Panc1 (cell line): Measurements from ENCODE around the gene RNF115. TPM values are rescaled to one million over a fixed set of nuclear protein-coding genes. Genes with fewer than 3 reads are reported as not detected.
"Not testable (repeated sequence)": the region's sequence is repeated elsewhere in the genome, so short reads cannot be mapped to it uniquely, and the experiment has no call there.

Experiments used
- ATAC-seq: fragments of 200-7000 bp; cut with Tn5 transposase; 2 replicates; pipeline ENCODE4 v1.9.1; 2020; ENCODE audit warnings: mild to moderate bottlenecking, moderate library complexity
- BruUV-seq: library from RNA; stranded (reverse); fragments of 400-500 nt; replicated peaks from 2 replicates; lab custom pipeline; 2021; lab: Mats Ljungman, UMichigan
- CTCF ChIA-PET: fragments of 300-600 bp; sonication (Branson Sonifier 250); formaldehyde crosslinking; loops from one replicate; lab custom pipeline; 2022; ENCODE audit warnings: antibody characterized with exemption; lab: Charles Lee
- POLR2A ChIA-PET: fragments of 300-600 bp; sonication (Branson Sonifier 250); formaldehyde crosslinking; loops from one replicate; lab custom pipeline; 2022; ENCODE audit warnings: antibody characterized with exemption; lab: Charles Lee
- DNase-seq: peaks from one replicate; pipeline ENCODE4 v3.0.0-alpha.2; 2010; ENCODE audit warnings: low read depth, low spot score
- H3K27ac ChIP-seq: 2 replicates; pipeline ENCODE4 v1.5.1; 2011; ENCODE audit warnings: mild to moderate bottlenecking, low read length, inconsistent platforms
- H3K27me3 ChIP-seq: fragments of 200-500 bp; sonication (Bioruptor generic); 2 replicates; pipeline ENCODE4 v1.6.0; 2014; ENCODE audit warnings: low read length, inconsistent platforms; ENCODE audit not compliant: control insufficient read depth, insufficient read depth
- H3K36me3 ChIP-seq: fragments of 200-500 bp; sonication (Bioruptor generic); 2 replicates; pipeline ENCODE4 v1.5.1; 2014; ENCODE audit warnings: inconsistent platforms, mild to moderate bottlenecking, low read length, moderate library complexity; ENCODE audit not compliant: control insufficient read depth, insufficient read depth
- H3K4me1 ChIP-seq: 2 replicates; pipeline ENCODE4 v1.5.1; 2011; ENCODE audit warnings: inconsistent platforms, mild to moderate bottlenecking, low read length, moderate library complexity; ENCODE audit not compliant: control insufficient read depth, insufficient read depth
- H3K4me3 ChIP-seq, 2 experiments: 2 replicates each; pipeline ENCODE4 v1.5.1; 2011 to 2012; ENCODE audit warnings: low read depth in 2 of 2, low read length in 2 of 2, mild to moderate bottlenecking in 2 of 2, inconsistent platforms in 1 of 2, moderate library complexity in 1 of 2
- H3K9me3 ChIP-seq: fragments of 200-500 bp; sonication (Bioruptor generic); 2 replicates; pipeline ENCODE4 v1.5.1; 2014; ENCODE audit warnings: low read depth, mild to moderate bottlenecking, inconsistent platforms, low read length, moderate library complexity; ENCODE audit not compliant: control insufficient read depth, insufficient read depth
- POLR2AphosphoS5 ChIP-seq: IDR thresholded peaks from 2 replicates; pipeline ENCODE4 v1.6.1; 2012; ENCODE audit warnings: mild to moderate bottlenecking, low read depth, low read length, moderate library complexity
- SIN3A ChIP-seq: IDR thresholded peaks from 2 replicates; pipeline ENCODE4 v1.6.1; 2012; ENCODE audit warnings: low read depth, mild to moderate bottlenecking, low read length, moderate library complexity, borderline replicate concordance; ENCODE audit not compliant: insufficient read depth
- TCF7L2 ChIP-seq: IDR thresholded peaks from 2 replicates; pipeline ENCODE4 v1.6.1; 2011; ENCODE audit warnings: mild to moderate bottlenecking, low read depth, low read length, inconsistent platforms
- in situ Hi-C: cut with HindIII; loops from 2 replicates; pipeline ENCODE4 v1.10.0; 2016; ENCODE audit warnings: low sequenced_read_pairs, low pct_unique_long_range_greater_than_20kb
- intact Hi-C: fragments of 100-400 bp; cut with micrococcal nuclease; formaldehyde crosslinking; loops from one replicate; pipeline ENCODE4 v1.10.0; 2022; ENCODE audit not compliant: unreplicated experiment
- total RNA-seq: library from RNA; stranded (reverse); gene quantifications from one replicate; pipeline ENCODE4 v1.2.1, GENCODE V29; 2021; ENCODE audit not compliant: unreplicated experiment
- TF ChIP-seq, protein P1 (sequence below), 2 experiments: IDR thresholded peaks; 2 replicates each; pipeline ENCODE4 v1.6.1; 2011 to 2012; ENCODE audit warnings: low read depth in 2 of 2, control low read depth in 1 of 2, low read length in 1 of 2, mild to moderate bottlenecking in 1 of 2, moderate library complexity in 1 of 2; ENCODE audit not compliant: insufficient read depth in 1 of 2
- TF ChIP-seq, protein P2 (sequence below): fragments of 450-650 bp; IDR thresholded peaks from 2 replicates; pipeline ENCODE4 v1.5.1; 2017; ENCODE audit warnings: mild to moderate bottlenecking

Gene RNF115
- total RNA-seq, 1 experiment from 2014 or later, result 14.5 TPM

DNA sequence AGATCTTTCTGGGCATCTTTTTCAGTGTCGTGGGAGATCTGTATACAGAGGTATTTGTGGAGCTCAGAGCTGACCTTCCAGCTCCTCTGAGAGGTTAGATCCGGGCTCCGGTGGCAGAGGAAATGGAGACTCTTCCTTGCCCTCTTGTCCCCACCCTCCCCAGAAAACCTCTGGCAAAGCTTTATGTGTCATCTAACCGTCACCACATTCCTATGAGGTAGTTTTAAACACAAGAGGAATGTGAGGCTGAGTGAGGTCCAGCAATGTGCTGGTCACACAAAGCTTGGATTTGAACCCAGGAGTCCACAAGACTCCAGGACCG is 103.4 kb downstream of the RNF115 start:
- H3K4me3 ChIP-seq, result peak overlapping the region in 1 of 2 experiments; percentile 53; a peak in 3 of 4 replicates
- H3K27me3 ChIP-seq, result no peaks in the 10 kb centered on the region
- CTCF ChIA-PET, result interaction anchor here (0.5 kb wide), 1 partner anchor 9 kb away, joined by 3 read pairs; no protein-coding TSS in a partner anchor
- intact Hi-C loops (no loop called here), in situ Hi-C loops (no loop called here)
- TF ChIP-seq, protein P1, sequence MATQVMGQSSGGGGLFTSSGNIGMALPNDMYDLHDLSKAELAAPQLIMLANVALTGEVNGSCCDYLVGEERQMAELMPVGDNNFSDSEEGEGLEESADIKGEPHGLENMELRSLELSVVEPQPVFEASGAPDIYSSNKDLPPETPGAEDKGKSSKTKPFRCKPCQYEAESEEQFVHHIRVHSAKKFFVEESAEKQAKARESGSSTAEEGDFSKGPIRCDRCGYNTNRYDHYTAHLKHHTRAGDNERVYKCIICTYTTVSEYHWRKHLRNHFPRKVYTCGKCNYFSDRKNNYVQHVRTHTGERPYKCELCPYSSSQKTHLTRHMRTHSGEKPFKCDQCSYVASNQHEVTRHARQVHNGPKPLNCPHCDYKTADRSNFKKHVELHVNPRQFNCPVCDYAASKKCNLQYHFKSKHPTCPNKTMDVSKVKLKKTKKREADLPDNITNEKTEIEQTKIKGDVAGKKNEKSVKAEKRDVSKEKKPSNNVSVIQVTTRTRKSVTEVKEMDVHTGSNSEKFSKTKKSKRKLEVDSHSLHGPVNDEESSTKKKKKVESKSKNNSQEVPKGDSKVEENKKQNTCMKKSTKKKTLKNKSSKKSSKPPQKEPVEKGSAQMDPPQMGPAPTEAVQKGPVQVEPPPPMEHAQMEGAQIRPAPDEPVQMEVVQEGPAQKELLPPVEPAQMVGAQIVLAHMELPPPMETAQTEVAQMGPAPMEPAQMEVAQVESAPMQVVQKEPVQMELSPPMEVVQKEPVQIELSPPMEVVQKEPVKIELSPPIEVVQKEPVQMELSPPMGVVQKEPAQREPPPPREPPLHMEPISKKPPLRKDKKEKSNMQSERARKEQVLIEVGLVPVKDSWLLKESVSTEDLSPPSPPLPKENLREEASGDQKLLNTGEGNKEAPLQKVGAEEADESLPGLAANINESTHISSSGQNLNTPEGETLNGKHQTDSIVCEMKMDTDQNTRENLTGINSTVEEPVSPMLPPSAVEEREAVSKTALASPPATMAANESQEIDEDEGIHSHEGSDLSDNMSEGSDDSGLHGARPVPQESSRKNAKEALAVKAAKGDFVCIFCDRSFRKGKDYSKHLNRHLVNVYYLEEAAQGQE (IDR thresholded peaks at IDR 0.05; ENCODE audit: insufficient read depth in 1 of 2, low read depth in 2 of 2, low read length in 1 of 2), result no peak
- TF ChIP-seq TCF7L2 (no peak), POLR2AphosphoS5 (no peak), SIN3A (no peak)
- TF ChIP-seq, protein P2, sequence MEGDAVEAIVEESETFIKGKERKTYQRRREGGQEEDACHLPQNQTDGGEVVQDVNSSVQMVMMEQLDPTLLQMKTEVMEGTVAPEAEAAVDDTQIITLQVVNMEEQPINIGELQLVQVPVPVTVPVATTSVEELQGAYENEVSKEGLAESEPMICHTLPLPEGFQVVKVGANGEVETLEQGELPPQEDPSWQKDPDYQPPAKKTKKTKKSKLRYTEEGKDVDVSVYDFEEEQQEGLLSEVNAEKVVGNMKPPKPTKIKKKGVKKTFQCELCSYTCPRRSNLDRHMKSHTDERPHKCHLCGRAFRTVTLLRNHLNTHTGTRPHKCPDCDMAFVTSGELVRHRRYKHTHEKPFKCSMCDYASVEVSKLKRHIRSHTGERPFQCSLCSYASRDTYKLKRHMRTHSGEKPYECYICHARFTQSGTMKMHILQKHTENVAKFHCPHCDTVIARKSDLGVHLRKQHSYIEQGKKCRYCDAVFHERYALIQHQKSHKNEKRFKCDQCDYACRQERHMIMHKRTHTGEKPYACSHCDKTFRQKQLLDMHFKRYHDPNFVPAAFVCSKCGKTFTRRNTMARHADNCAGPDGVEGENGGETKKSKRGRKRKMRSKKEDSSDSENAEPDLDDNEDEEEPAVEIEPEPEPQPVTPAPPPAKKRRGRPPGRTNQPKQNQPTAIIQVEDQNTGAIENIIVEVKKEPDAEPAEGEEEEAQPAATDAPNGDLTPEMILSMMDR, result no peak
- peaks cover 19% of the 10 kb centered on the region for H3K4me1 ChIP-seq
- peak; percentile 30 for DNase-seq
- H3K27ac ChIP-seq, result peak overlapping the region; percentile 55
- BruUV-seq, result no TSS peak
- POLR2A ChIA-PET, result interaction anchor here (0.6 kb wide), 1 partner anchor 103 kb away, joined by 3 read pairs; the partner anchor contains the start of genes POLR3C and RNF115
- no peaks in the 10 kb centered on the region for H3K9me3 ChIP-seq
- H3K36me3 ChIP-seq, result no peaks in the 10 kb centered on the region
- peak; percentile 76 for ATAC-seq

DNA sequence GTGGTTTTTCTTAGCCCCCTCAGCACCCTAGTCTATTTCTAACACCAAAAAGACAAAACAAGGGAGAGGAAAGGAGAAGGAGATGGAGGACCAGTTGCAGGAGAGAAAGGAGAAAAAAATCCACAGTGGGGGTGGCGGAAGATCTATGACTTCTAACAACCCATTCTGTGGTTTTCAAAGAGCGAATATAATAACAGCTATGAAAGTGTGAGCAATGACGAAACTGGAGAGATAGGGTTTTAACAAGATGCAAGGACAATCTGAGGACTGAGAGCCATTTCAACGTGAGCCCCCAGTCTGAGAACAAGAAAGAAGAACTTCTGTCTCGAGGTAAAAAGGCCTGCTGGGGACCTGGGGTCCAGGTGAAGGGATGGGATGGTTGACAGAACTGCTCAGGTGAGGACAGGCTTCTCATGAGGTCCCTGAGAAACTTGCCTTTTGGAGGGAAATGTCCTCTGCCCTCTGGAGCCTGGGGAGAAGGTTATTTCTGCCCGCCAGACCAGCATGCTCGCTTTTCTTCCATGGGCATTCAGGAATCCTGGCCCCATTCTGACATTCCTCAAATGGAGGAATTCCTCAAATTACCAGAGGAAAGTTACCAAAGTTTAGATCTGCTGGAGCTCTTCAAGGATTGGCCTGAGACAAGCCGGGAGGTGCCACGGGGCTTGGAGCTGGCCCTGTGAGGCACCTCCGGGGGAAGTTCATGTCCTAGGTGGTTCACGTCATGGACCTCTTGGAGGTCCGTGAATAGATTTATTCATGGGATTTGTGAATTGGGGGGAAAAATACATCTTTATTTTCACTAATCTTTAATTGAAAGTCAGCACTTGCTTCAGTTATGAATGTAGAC is 104.4 kb downstream of the RNF115 start, which contains the start of gene CD160:
Gene CD160 (plus strand): TSS at position 270 of the 850 bp plus-strand sequence. CDS start 8,829 bp downstream, outside the sequence.
- in situ Hi-C loops (no loop called here), intact Hi-C loops (no loop called here)
- ChIA-PET POLR2A (no interaction called here), CTCF (no interaction called here)
- H3K4me1 ChIP-seq, result peaks cover 22% of the 10 kb centered on the region
- no TSS peak for BruUV-seq
- H3K27me3 ChIP-seq, result no peaks in the 10 kb centered on the region
- H3K9me3 ChIP-seq, result no peaks in the 10 kb centered on the region
- H3K4me3 ChIP-seq, result no peak within 1 kb of the TSS
- TF ChIP-seq, protein P1 (IDR thresholded peaks at IDR 0.05; ENCODE audit: insufficient read depth in 1 of 2, low read depth in 2 of 2, low read length in 1 of 2), result no peak
- TF ChIP-seq TCF7L2 (no peak), SIN3A (no peak), POLR2AphosphoS5 (no peak)
- TF ChIP-seq, protein P2, result no peak
- ATAC-seq (no peak), DNase-seq (no peak)
- no peaks in the 10 kb centered on the region for H3K36me3 ChIP-seq
- H3K27ac ChIP-seq, result peak within 1 kb of the TSS; percentile 55

DNA sequence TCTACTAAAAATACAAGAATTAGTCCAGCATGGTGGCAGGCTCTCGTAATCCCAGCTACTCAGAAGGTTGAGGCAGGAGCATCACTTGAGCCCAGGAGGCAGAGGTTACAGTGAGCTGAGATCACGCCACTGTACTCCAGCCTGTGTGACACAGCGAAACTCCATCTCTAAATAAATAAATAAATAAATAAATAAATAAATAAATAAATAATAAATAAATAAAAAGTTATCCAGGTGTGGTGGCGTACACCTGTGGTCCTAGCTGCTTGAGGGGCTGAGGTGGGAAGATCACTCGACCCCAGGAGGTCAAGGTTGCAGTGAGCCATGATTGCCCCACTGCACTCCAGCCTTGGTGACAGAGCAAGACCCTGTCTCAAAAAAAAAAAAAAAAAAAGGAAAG is 105.4 kb downstream of the RNF115 start:
- H3K4me3 ChIP-seq, in situ Hi-C loops, H3K36me3 ChIP-seq, DNase-seq, intact Hi-C loops, H3K9me3 ChIP-seq, POLR2A ChIA-PET, BruUV-seq, H3K27ac ChIP-seq, H3K27me3 ChIP-seq, ATAC-seq, CTCF ChIA-PET: not testable (repeated sequence)
- H3K4me1 ChIP-seq, result peaks cover 22% of the 10 kb centered on the region
